HG03378 (cell line): ENCODE data around the gene LAMC1.
"Not testable (repeated sequence)": the region's sequence is repeated elsewhere in the genome, so short reads cannot be mapped to it uniquely, and the experiment has no call there.

ENCODE experiments used
- ATAC-seq: cut with Tn5 transposase; IDR thresholded peaks from one replicate; pipeline ENCODE4 v1.9.1; 2021; ENCODE audit warnings: mild to moderate bottlenecking, moderate library complexity; ENCODE audit not compliant: unreplicated experiment

The LAMC1 gene

GRCh38 chr1:183143576-183144315, 120.5 kb downstream of the LAMC1 start:
- no peak for ATAC-seq

- ATAC-seq = no peak
Observed at GRCh38 chr1:183144752-183145151, 121.5 kb downstream of the LAMC1 start.

- no peak for ATAC-seq
Observed at GRCh38 chr1:183147735-183148134, 124.5 kb downstream of the LAMC1 start.

GRCh38 chr1:183148599-183148998, 125.4 kb downstream of the LAMC1 start:
- ATAC-seq = no peak

GRCh38 chr1:183149273-183149672, 126.1 kb downstream of the LAMC1 start:
- ATAC-seq = no peak

- not testable (repeated sequence) for ATAC-seq
Observed at GRCh38 chr1:183150032-183150431, 126.8 kb downstream of the LAMC1 start.

DNA sequence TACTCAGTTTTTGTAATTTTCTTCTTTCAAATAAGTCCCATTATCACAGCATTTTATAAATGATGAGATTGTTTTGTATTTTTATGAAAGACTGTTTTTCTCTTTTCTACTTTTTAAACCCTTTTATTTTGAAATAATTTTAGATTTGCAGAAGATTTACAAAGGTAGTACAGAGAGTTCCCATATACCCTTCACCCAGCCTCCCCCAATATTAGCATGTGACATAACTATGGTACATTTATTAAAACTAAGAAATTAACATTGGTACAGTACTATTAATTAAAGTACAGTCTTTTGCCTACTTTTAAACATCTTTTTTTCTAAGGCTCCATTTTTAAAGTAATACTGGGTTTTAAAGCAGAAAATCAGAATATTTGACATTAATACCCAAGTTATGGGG, 127.2 kb downstream of the LAMC1 start:
- ATAC-seq = no peak

GRCh38 chr1:183152180-183152579, 129.0 kb downstream of the LAMC1 start:
- ATAC-seq = no peak

DNA sequence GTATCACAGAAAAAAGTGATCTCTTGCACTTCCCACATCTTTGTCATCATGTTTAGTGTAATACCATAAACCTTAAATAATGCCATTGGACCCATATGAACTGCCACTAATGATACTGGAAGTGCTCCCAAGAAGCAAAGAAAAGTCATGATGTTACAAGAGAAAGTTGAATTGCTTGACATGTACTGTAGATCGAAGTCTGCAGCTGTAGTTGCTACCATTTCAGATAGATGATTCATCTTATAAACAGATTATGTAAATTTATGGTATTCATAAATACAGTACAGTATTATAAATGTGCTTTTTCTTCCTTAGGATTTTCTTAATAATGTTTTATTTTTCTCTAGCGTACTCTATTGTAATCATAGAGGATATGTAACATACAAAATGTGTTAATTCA, 132.7 kb downstream of the LAMC1 start:
- ATAC-seq = no peak

DNA sequence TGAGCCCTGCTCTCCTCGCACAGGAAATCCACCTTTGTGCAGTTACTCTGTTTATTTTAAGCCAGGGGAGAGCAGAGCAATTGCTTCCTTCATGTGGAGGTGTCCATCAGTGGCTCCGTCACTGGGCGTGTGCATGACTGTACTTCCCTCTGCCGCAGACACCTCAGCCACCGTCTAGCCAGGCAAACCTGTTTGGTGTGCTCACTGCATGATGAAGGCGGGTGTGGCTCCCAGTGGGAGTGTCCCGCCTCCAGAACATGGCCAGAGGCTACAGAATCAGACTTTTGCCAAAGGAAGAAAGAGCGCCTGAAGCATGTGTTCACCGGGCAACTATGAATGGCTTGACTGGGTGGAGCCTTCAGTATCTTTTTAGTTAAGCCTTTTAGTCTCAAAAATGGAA, 136.7 kb downstream of the LAMC1 start:
- ATAC-seq = no peak

GRCh38 chr1:183161391-183161790, 138.2 kb downstream of the LAMC1 start:
- ATAC-seq = no peak

DNA sequence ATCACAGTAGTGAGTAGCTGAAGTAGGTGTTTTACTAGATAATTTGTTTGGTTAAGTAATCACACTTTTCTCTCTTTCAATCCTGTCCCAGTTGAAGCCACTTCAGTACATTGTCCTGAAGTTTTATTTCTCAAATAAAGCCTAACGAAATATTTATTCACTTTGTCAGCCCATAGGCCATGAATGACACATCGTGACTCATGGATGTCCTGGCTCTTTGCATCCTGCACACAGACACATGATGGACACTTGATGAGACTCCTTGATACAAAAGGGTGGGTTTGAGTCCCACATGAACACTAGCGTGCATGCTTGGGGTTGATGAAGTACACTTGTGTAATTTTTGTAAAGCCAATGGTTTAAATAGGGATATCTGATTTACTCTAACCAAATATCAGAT, 140.1 kb downstream of the LAMC1 start:
- ATAC-seq = no peak

GRCh38 chr1:183164340-183164739, 141.1 kb downstream of the LAMC1 start:
- no peak for ATAC-seq

DNA sequence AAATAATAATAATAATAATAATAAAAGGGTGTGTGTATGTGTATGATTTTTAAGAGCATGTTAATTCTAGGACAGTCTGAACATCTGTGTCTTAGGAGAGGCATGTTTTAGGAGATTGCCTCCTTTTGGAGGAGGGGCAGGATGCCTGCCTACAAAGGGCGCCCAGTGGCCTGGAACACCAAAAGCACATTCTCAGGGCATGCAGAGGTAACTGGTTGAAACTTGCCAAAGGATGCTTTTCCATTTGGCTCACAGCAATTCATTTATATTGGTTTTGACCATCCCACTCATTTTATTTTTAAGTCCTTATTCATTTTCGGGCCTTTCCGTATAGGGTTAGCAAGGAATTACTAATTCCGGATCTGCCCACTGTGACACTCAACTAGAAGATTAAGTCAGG, 141.7 kb downstream of the LAMC1 start:
- no peak for ATAC-seq

- no peak for ATAC-seq
Observed at GRCh38 chr1:183165456-183165855, 142.2 kb downstream of the LAMC1 start.

DNA sequence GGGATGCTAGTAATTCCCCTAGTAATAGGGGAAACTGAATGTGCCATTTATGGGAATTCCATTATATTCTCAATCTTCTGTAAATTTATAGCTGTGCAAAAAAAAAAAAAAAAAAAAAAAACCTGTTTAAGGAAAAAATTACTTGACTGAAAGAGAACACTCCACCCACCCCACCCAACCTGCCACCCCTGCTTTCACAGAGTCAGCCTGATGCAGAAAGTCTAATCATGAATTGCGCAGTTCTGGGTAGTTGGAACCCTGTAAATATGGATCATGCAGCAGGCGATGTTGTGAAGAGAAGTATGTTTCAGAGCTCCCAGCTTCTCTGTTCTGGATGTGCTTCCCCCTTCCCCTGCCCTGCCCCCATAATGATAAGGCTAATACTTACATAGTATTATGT, 143.2 kb downstream of the LAMC1 start:
- ATAC-seq = no peak

DNA sequence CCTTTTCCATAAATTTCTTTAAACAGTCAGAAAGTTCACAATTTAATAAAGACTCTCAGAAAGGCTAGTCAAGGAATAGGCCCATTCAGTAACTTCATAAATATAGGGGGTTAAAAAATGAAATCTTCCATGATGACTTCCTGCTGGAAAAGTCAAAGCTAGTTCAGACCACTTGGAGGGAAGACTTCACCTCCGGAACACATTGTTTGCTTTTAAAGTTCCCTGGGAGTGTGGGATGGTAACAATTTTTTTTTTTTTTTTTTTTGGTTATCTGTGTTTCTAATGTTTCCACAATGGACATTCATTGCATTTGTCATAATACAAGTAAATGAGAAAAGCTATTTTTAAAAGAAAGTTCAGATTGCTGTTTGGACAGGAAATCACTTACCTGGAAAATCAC, 144.5 kb downstream of the LAMC1 start:
- no peak for ATAC-seq

DNA sequence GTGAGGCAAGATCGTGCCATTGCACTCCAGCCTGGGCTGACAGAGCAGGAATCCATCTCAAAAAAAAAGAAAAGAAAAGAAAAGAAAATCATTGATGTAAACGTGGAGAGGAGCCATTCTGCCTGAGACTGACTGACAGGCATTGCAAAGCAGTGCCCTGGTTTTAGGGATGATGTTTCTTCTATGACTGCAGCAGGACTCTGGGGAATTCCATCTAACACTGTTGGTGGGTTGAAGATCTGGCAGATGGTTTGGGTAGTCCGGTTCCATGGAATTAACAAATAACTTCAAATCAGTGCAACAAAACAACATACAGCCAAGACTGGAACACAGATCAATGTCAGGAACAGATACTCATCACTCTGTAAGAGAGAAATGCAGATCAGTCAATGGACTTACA, 145.1 kb downstream of the LAMC1 start:
- no peak for ATAC-seq

GRCh38 chr1:183173828-183174227, 150.6 kb downstream of the LAMC1 start:
- no peak for ATAC-seq

DNA sequence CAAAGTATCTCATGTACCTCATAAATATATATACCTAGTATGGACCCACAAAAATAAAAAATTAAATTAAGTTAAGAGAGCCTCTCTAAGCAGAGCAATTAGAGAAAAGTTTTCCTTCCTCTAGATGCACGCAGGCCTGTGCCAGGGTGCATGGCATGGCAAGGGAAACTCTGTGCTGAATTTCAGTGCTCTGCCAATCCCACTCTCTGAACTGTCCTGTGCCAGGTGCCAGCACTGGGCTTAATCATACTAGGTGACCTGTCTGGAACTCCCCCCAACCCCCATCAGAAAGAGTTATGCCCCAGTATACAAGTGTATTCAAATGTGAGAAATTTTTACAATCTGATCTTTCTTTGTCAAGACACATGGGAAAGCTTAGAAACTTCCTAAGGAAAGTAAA, 152.4 kb downstream of the LAMC1 start:
- ATAC-seq = no peak

GRCh38 chr1:183178545-183178944, 155.3 kb downstream of the LAMC1 start:
- ATAC-seq = no peak

- ATAC-seq = no peak
Observed at GRCh38 chr1:183179033-183179432, 155.8 kb downstream of the LAMC1 start.

GRCh38 chr1:183180218-183180617, 157.0 kb downstream of the LAMC1 start:
- no peak for ATAC-seq
